Mesodermal cell (in vitro differentiated cells): Measurements from ENCODE around the gene AP5Z1.

Source experiments
- H3K27ac ChIP-seq: 2 replicates; pipeline ENCODE4 v1.7.0; 2013; ENCODE audit warnings: mild to moderate bottlenecking, low read depth, low read length, moderate library complexity; ENCODE audit not compliant: severe bottlenecking
- H3K36me3 ChIP-seq: 2 replicates; pipeline ENCODE4 v1.7.1; 2013; ENCODE audit warnings: mild to moderate bottlenecking, low read length, moderate library complexity; ENCODE audit not compliant: control insufficient read depth, insufficient read depth
- H3K4me1 ChIP-seq: one replicate; pipeline ENCODE4 v1.7.1; 2013; ENCODE audit warnings: mild to moderate bottlenecking, low read length; ENCODE audit not compliant: insufficient read depth, control insufficient read depth, poor library complexity, severe bottlenecking
- H3K4me3 ChIP-seq: 2 replicates; pipeline ENCODE4 v1.7.0; 2013; ENCODE audit warnings: low read length, control low read depth, mild to moderate bottlenecking; ENCODE audit not compliant: insufficient read depth, poor library complexity, severe bottlenecking; ENCODE audit errors: extremely low read depth
- H3K9me3 ChIP-seq: 2 replicates; pipeline ENCODE4 v1.7.1; 2013; ENCODE audit warnings: mild to moderate bottlenecking, low read length, moderate library complexity; ENCODE audit not compliant: control insufficient read depth
- WGBS, 2 experiments: methylation state at CpG; one replicate each; pipeline ENCODE4 v1.1.5; 2013; ENCODE audit warnings: missing lambda C conversion rate in 2 of 2; ENCODE audit not compliant: insufficient coverage in 2 of 2; 5-methylcytosine and 5-hydroxymethylcytosine counted together

AP5Z1 gene

GRCh38 chr7:4836206-4836661 is 60.8 kb downstream of the AP5Z1 start:
- no peaks in the 10 kb centered on the region for H3K9me3 ChIP-seq
- H3K4me3 ChIP-seq = no peak overlapping the region
- 93 to 94% methylated on average over 20 to 30 of the region's 30 CpGs for WGBS, 2 experiments
- no peaks in the 10 kb centered on the region for H3K4me1 ChIP-seq
- H3K27ac ChIP-seq = no peak overlapping the region
- H3K36me3 ChIP-seq = peaks cover 3% of the 10 kb centered on the region

DNA sequence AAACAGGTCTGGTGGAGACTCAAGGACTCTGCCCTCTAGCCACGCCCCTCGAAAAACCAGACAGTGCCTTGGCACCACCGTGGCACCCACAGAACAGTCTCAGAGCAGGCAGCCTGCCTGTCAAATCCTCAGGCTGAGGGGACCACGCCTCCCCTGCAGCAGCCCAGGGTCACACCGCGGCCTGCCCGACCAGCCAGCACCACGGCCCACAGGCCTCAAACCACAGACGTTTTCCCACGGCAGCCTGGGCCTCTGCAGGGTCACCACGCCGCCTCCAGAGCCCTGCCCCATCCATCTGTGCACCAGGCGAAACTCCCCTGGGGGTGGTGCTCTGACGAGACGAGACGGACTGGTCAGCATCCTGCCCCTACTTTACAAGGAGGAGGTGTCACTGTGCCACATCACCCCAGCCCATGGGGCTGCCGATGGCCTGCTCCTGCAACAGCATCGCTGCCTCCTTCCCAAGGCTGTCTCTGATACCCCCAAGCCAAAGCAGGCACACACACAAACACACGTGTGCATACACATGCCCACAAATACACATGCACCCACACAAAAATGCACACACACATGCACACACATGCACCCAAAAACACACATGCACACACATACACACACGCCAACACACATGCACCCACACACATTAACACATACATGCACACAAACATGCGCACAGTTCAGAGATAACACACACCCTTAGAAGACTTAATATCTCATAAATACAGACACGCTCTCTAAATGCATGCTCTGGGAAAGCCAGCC is 61.8 kb downstream of the AP5Z1 start:
- H3K27ac ChIP-seq = no peak overlapping the region
- 86 to 88% methylated on average over 21 of the region's 22 CpGs for WGBS, 2 experiments
- no peaks in the 10 kb centered on the region for H3K4me1 ChIP-seq
- H3K9me3 ChIP-seq = no peaks in the 10 kb centered on the region
- no peak overlapping the region for H3K4me3 ChIP-seq
- H3K36me3 ChIP-seq = peaks cover 3% of the 10 kb centered on the region

DNA sequence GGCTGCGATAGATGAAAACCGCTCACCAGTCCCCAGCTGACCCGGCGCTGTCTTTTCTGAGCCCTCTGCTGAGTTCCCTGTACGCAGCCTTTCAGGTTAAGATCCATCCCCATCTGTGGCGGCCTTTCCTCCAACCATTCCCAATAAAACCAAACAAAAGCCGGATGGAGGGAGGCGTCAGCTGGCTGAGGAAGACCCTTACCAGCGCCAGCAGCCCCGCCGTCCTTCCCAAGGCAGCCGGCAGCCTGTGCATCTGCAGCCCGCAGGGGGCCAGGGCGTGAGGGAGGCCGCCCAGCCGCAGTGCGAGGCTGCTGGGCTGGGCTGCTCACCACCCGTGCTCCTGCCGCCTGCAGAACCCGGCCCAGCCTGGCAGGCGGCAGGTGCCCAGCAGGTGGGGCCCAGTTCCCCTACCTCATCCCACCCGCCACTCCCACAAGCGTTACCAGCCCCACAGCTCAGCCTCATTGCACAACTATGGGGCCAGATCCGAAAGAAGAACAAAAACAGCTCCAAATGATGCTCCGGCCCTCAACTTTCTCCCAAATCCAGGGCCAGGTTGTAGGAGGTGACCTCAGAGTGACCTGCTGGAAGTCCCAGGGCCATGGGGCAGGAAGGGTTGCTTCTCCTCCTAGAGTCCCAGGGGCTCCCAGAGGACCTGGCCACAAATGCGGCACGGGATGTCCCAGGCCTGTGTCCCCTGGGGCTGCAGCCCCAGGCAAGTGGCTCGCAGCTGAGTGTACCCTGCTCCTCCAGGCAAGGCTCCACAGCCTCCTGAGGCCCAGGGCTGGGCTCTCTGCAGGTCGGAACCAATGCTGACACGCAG is 62.6 kb downstream of the AP5Z1 start:
- H3K9me3 ChIP-seq = no peaks in the 10 kb centered on the region
- H3K36me3 ChIP-seq = peaks cover 3% of the 10 kb centered on the region
- peak overlapping the region; percentile 23 for H3K27ac ChIP-seq
- no peaks in the 10 kb centered on the region for H3K4me1 ChIP-seq
- WGBS, 2 experiments = 64 to 65% methylated on average over 24 to 26 of the region's 30 CpGs
- H3K4me3 ChIP-seq = no peak overlapping the region

GRCh38 chr7:4838626-4839334 is 63.4 kb downstream of the AP5Z1 start:
- H3K4me1 ChIP-seq = no peaks in the 10 kb centered on the region
- no peaks in the 10 kb centered on the region for H3K9me3 ChIP-seq
- H3K27ac ChIP-seq = peak overlapping the region; percentile 23
- peaks cover 3% of the 10 kb centered on the region for H3K36me3 ChIP-seq
- H3K4me3 ChIP-seq = no peak overlapping the region
- WGBS, 2 experiments = 94% methylated on average over 19 to 21 of the region's 21 CpGs

- no peak overlapping the region for H3K27ac ChIP-seq
- no peak overlapping the region for H3K4me3 ChIP-seq
- 92 to 97% methylated on average over 11 to 14 of the region's 16 CpGs for WGBS, 2 experiments
- no peaks in the 10 kb centered on the region for H3K9me3 ChIP-seq
- peaks cover under 1% of the 10 kb centered on the region for H3K36me3 ChIP-seq
- H3K4me1 ChIP-seq = no peaks in the 10 kb centered on the region
Measured at GRCh38 chr7:4840079-4840501, 64.7 kb downstream of the AP5Z1 start.
